ENCODE data around the gene CNGB1.

DNA sequence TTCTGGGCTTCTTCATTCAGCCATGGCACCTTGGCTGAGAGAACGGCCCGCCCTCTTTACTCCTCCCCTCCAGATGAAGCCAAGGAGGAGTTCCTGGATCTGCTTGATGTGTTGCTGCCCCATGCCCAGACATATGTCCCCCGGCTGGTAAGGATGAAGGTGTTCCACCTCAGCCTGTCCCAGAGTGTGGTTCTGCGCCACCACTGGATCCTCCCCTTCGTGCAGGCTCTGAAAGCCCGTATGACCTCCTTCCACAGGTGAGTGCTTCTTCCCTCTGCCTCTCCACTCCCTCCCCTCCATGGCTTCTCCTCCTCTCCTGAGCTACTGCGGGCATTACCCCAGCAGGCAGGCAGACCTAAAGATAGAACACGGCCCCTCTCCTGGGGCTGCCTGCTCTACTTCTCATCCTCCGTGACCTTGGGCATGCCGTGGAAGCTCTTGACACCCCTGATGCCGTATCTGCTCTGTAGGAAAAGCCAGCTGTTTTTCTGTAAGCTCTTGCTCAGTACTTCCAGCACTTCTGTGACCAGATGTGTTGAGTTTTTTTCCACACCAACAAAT is 39.0 kb upstream of the CNGB1 start:
- TF ChIP-seq, protein P1, sequence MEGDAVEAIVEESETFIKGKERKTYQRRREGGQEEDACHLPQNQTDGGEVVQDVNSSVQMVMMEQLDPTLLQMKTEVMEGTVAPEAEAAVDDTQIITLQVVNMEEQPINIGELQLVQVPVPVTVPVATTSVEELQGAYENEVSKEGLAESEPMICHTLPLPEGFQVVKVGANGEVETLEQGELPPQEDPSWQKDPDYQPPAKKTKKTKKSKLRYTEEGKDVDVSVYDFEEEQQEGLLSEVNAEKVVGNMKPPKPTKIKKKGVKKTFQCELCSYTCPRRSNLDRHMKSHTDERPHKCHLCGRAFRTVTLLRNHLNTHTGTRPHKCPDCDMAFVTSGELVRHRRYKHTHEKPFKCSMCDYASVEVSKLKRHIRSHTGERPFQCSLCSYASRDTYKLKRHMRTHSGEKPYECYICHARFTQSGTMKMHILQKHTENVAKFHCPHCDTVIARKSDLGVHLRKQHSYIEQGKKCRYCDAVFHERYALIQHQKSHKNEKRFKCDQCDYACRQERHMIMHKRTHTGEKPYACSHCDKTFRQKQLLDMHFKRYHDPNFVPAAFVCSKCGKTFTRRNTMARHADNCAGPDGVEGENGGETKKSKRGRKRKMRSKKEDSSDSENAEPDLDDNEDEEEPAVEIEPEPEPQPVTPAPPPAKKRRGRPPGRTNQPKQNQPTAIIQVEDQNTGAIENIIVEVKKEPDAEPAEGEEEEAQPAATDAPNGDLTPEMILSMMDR (conservative IDR thresholded peaks at IDR 0.05; ENCODE audit: low read length) = no peak
- no peak for TF ChIP-seq EZH2phosphoT487 (IDR thresholded peaks at IDR 0.05; ENCODE audit: borderline replicate concordance)

Measured in Loucy (cell line).